Tibial nerve (tissue), 4 donors: ENCODE results near the gene MUCL1. TPM values are rescaled to one million over a fixed set of nuclear protein-coding genes. Genes with fewer than 3 reads are reported as not detected.
"Not testable (repeated sequence)": the region's sequence is repeated elsewhere in the genome, so short reads cannot be mapped to it uniquely, and the experiment has no call there.

Source experiments
- DNase-seq, 2 donors: peaks; one replicate each; pipeline ENCODE4 v3.0.0-alpha.2; 2019; ENCODE audit warnings: low spot score in 2 of 2
- H3K27ac ChIP-seq, 4 donors: fragments of 200-600 bp; sonication (generic) in 3 of 4; one replicate each; pipeline ENCODE4 v1.5.1; 2017 to 2019; ENCODE audit warnings: mild to moderate bottlenecking in 1 of 4
- H3K27me3 ChIP-seq, 2 donors: fragments of 200-600 bp; sonication (generic) in 1 of 2; one replicate each; pipeline versions ENCODE4 v1.5.1 to v1.6.0; 2017 to 2019
- H3K36me3 ChIP-seq, 3 donors: fragments of 200-600 bp; sonication (generic); one replicate each; pipeline ENCODE4 v1.5.1; 2018 to 2019
- H3K4me1 ChIP-seq, 4 donors: fragments of 200-600 bp; sonication (generic) in 3 of 4; one replicate each; pipeline ENCODE4 v1.5.1; 2017 to 2019
- H3K4me3 ChIP-seq, 4 donors: fragments of 200-600 bp; sonication (generic) in 3 of 4; one replicate each; pipeline ENCODE4 v1.5.1; 2017 to 2019; ENCODE audit warnings: mild to moderate bottlenecking in 1 of 4, moderate library complexity in 1 of 4
- H3K9me3 ChIP-seq, 4 donors: fragments of 200-600 bp; sonication (generic) in 3 of 4; one replicate each; pipeline ENCODE4 v1.5.1; 2017 to 2019
- CTCF ChIP-seq, 5 experiments: fragments of 200-600 bp in 3 of 5; fragments of 450-650 bp in 2 of 5; sonication (generic) in 3 of 5; IDR thresholded peaks; one replicate each; pipeline ENCODE4 v1.5.1; 2016 to 2019; ENCODE audit warnings: antibody characterized with exemption in 5 of 5, mild to moderate bottlenecking in 3 of 5, moderate library complexity in 2 of 5
- EP300 ChIP-seq, 2 donors: sonication (generic); formaldehyde crosslinking; IDR thresholded peaks; one replicate each; pipeline ENCODE4 v1.6.1; 2017; ENCODE audit warnings: antibody characterized with exemption in 2 of 2, mild to moderate bottlenecking in 1 of 2
- POLR2A ChIP-seq, 2 donors: fragments of 450-650 bp; IDR thresholded peaks; one replicate each; pipeline ENCODE4 v1.6.1; 2017; ENCODE audit warnings: antibody characterized with exemption in 2 of 2, mild to moderate bottlenecking in 2 of 2, moderate library complexity in 2 of 2
- WGBS, 2 donors: methylation state at CpG; one replicate each; pipeline ENCODE4 v1.1.5; 2018; 5-methylcytosine and 5-hydroxymethylcytosine counted together
- total RNA-seq, 4 donors: library from RNA; depleted of rRNA; stranded (reverse); fragments of >200 nt; gene quantifications; one replicate each; pipeline ENCODE4 v1.1.0, GENCODE V29; 2016

Gene MUCL1
- total RNA-seq, 4 donors from 2014 or later = not detected

GRCh38 chr12:54870617-54871016, 16.3 kb downstream of the MUCL1 start:
- no peak for TF ChIP-seq POLR2A (IDR thresholded peaks at IDR 0.05)
- TF ChIP-seq EP300 (IDR thresholded peaks at IDR 0.05) = no peak
- no peak for TF ChIP-seq CTCF (IDR thresholded peaks at IDR 0.05)
- WGBS, 2 donors = 88 to 89% methylated on average over 5 of the region's 5 CpGs
- no peak overlapping the region for H3K4me3 ChIP-seq
- no peak for DNase-seq
- H3K27ac ChIP-seq = no peak overlapping the region
- no peaks in the 10 kb centered on the region for H3K36me3 ChIP-seq
- no peaks in the 10 kb centered on the region for H3K9me3 ChIP-seq
- H3K4me1 ChIP-seq = no peaks in the 10 kb centered on the region
- H3K27me3 ChIP-seq = no peaks in the 10 kb centered on the region

GRCh38 chr12:54879150-54879549, 24.8 kb downstream of the MUCL1 start:
- DNase-seq = no peak
- no peak overlapping the region for H3K27ac ChIP-seq
- H3K4me3 ChIP-seq = no peak overlapping the region
- H3K36me3 ChIP-seq = no peaks in the 10 kb centered on the region
- no peaks in the 10 kb centered on the region for H3K9me3 ChIP-seq
- no peaks in the 10 kb centered on the region for H3K4me1 ChIP-seq
- no peaks in the 10 kb centered on the region for H3K27me3 ChIP-seq
- WGBS, 2 donors = 45% methylated on average over 3 of the region's 3 CpGs
- peak in 1 of 2 donors; percentile 33 for TF ChIP-seq EP300 (IDR thresholded peaks at IDR 0.05)
- TF ChIP-seq POLR2A (IDR thresholded peaks at IDR 0.05) = no peak
- no peak for TF ChIP-seq CTCF (IDR thresholded peaks at IDR 0.05)

DNA sequence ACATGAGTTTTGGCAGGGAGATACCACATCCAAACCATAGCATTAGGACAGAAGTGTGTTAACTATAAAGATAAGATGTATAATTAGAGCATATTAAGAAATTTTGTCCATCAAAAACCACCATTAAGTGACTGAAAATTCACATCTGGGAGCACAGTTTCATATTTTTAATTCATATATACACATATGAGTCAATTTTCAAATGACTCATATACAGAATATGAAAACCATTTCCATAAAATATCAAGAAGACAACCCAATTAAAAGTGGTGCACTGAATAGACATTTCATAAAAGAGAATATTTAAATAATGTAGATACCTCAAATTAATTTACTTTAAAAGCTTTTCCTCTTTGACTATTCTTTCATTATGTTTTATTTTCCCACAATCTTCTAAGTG, 25.3 kb downstream of the MUCL1 start:
- Histone ChIP-seq H3K4me3 (no peak overlapping the region), H3K27me3 (no peaks in the 10 kb centered on the region), H3K36me3 (no peaks in the 10 kb centered on the region), H3K4me1 (no peaks in the 10 kb centered on the region), H3K27ac (no peak overlapping the region), H3K9me3 (no peaks in the 10 kb centered on the region)
- TF ChIP-seq POLR2A (IDR thresholded peaks at IDR 0.05) = no peak
- TF ChIP-seq EP300 (IDR thresholded peaks at IDR 0.05) = no peak
- TF ChIP-seq CTCF (IDR thresholded peaks at IDR 0.05) = no peak
- DNase-seq = no peak

DNA sequence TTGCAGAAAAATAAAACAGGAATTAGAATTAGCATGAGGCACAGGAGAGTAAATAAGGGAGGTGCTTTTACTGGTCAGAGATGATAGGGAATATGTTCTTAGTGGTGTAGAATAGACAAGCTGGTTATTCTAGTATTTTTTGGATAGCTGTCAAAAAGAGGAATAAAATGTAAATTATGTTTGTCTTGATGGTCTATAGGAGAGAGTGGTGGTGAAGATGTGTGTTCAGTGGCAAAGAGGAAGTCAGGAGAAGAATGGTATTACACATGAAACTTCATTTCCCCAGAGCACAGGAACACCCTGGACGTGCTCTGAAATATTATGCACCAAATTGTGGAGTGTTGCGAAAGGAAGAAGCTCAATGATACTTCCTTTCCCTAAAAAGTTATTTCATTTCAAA, 27.8 kb downstream of the MUCL1 start:
- Histone ChIP-seq H3K4me3 (no peak overlapping the region), H3K4me1 (no peaks in the 10 kb centered on the region), H3K9me3 (no peaks in the 10 kb centered on the region), H3K27me3 (no peaks in the 10 kb centered on the region), H3K36me3 (no peaks in the 10 kb centered on the region), H3K27ac (no peak overlapping the region)
- no peak for DNase-seq
- 66 to 71% methylated on average over 2 of the region's 2 CpGs for WGBS, 2 donors
- TF ChIP-seq EP300 (IDR thresholded peaks at IDR 0.05) = peak in 1 of 2 donors; percentile 71
- TF ChIP-seq POLR2A (IDR thresholded peaks at IDR 0.05) = no peak
- no peak for TF ChIP-seq CTCF (IDR thresholded peaks at IDR 0.05)

DNA sequence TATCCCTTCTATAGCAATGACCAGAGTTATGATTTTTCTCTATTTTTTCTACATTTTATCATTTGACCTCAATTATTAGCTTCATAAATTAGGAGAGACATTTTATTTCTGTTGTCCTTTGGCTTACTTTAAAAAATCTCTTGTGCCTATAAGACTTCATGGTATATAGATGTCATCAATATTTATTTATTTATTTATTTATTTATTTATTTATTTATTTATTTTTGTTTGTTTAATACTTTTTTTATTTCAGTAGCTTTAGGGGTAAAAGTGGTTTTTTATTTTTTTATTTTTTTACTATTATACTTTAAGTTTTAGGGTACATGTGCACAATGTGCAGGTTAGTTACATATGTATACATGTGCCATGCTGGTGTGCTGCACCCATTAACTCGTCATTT, 28.3 kb downstream of the MUCL1 start:
- not testable (repeated sequence) for H3K9me3 ChIP-seq, DNase-seq, H3K4me3 ChIP-seq, H3K36me3 ChIP-seq, H3K27ac ChIP-seq, H3K27me3 ChIP-seq, H3K4me1 ChIP-seq
- WGBS, 2 donors = 72 to 82% methylated on average over 1 of the region's 1 CpG

- H3K4me1 ChIP-seq, H3K27me3 ChIP-seq, H3K27ac ChIP-seq, H3K36me3 ChIP-seq, DNase-seq, H3K4me3 ChIP-seq, H3K9me3 ChIP-seq: not testable (repeated sequence)
- 86 to 89% methylated on average over 11 of the region's 11 CpGs for WGBS, 2 donors
Measured at GRCh38 chr12:54888428-54888827, 34.1 kb downstream of the MUCL1 start.
